ENCODE measurements around the gene VRK3.
A peak's percentile ranks its signal among the peaks of the same experiment; 100 is the strongest.

VRK3 gene

DNA sequence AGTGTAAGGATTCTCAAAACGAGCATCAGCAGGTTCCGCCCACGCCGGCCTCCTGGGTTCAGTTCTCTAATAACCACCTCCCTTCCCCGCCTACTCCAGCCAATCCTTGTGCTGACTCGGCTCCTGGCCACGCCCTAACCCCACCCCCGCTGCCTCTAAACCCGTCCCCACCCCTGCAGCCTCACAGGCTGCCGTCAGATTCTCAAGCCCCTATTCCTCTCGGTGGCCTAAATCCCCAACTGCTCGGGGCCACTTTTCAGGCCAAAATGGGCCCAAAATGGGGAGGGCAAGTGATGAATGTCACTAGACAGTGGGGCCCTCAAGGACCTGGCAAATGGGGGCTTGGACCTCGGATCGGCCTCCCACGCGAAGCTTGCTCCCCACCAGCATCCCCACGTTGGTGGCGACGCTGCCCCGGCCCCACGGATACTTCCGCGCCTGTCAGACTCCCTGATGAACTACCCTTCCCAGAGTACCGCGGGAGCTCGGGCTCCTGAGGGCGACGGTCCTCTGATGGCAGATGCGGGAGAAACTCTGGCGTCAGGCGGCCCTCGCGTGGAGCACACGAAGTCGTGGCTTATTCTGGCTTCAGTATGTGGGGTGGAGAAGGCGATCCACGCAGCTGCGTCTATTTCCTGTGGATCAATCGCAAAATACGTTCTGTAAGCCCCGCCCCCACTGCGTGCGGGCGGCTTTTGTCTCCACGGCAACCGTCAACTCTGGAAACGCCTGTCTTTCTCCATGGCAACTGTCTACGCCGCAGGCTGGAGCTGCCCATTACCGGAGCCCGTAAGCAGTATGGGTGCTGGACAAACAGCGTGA is 25.4 kb upstream of the VRK3 start:
- no peaks in the 10 kb centered on the region for H3K27me3 ChIP-seq (ENCODE audit: insufficient read depth, low read length)
- peak overlapping the region; percentile 26; the same call in 1 of the 2 replicates for H3K4me3 ChIP-seq (ENCODE audit: low read length)
- H3K36me3 ChIP-seq (ENCODE audit: insufficient read depth, low read length) = peaks cover 29% of the 10 kb centered on the region
- H3K4me1 ChIP-seq (ENCODE audit: insufficient read depth, low read length) = no peaks in the 10 kb centered on the region
- peaks cover 80% of the 10 kb centered on the region for H3K9me3 ChIP-seq (ENCODE audit: insufficient read depth, low read depth, low read length)
- no peak overlapping the region for H3K27ac ChIP-seq (ENCODE audit: low read depth, low read length)
- no peak overlapping the region for H3K9ac ChIP-seq (ENCODE audit: low read depth, low read length)
- WGBS = 68% methylated on average over 52 of the region's 52 CpGs

DNA sequence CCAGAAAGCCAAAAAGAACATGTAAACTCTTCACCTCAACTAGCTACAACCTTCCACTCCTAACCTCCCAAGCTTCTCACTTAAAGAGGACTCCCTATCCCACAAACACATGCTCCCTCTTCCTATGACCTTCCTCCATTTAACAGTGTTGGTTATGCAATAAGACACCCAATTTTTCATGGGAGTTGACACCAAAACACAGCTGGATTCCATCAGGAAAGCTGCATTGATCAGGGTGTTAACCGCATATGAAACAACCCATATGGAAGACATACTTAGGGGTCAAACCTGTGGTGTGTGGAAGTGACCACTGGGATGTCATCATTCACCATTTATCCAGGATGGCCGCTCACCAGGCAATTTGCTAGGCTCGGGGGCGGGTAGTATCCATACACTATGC is 22.5 kb upstream of the VRK3 start:
- Histone ChIP-seq H3K9me3 (ENCODE audit: insufficient read depth, low read depth, low read length) (peaks cover 87% of the 10 kb centered on the region), H3K4me1 (ENCODE audit: insufficient read depth, low read length) (no peaks in the 10 kb centered on the region), H3K36me3 (ENCODE audit: insufficient read depth, low read length) (peaks cover 56% of the 10 kb centered on the region), H3K27me3 (ENCODE audit: insufficient read depth, low read length) (no peaks in the 10 kb centered on the region), H3K27ac (ENCODE audit: low read depth, low read length) (no peak overlapping the region), H3K4me3 (ENCODE audit: low read length) (no peak overlapping the region), H3K9ac (ENCODE audit: low read depth, low read length) (no peak overlapping the region)
- WGBS = 100% methylated on average over 4 of the region's 4 CpGs

DNA sequence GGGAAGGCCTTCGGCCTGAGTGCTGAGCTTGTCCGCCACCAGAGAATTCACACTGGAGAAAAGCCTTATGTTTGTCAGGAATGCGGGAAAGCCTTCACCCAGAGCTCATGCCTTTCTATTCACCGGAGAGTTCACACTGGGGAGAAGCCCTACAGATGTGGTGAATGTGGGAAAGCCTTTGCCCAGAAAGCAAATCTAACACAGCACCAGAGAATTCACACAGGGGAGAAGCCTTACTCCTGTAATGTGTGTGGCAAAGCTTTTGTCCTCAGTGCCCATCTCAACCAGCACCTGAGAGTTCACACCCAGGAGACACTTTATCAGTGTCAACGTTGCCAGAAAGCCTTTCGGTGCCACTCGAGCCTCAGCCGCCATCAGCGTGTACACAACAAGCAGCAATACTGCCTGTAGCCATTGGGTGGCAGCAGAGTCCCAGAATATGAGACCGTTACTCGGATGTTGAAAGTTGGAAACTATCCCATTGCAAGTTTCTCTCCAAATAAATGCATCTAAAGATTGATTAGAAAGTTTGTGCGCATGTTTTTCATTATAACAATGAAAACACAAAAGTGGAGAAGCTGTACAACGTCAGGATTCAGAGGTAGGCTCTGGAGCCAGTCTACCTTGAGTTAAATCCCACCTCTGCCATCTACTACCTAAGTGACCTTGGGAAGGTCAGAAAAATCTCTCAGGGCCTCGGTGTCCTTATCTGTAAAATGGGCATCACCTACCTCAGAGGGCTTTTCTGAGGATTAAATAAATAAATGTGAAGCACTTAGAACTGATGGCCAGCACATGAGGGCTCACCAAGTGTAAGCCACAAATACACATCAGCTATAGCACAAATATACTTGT is 21.7 kb upstream of the VRK3 start:
- H3K9me3 ChIP-seq (ENCODE audit: insufficient read depth, low read depth, low read length) = peaks cover 89% of the 10 kb centered on the region
- H3K4me3 ChIP-seq (ENCODE audit: low read length) = no peak overlapping the region
- no peak overlapping the region for H3K9ac ChIP-seq (ENCODE audit: low read depth, low read length)
- H3K27me3 ChIP-seq (ENCODE audit: insufficient read depth, low read length) = no peaks in the 10 kb centered on the region
- H3K27ac ChIP-seq (ENCODE audit: low read depth, low read length) = no peak overlapping the region
- H3K36me3 ChIP-seq (ENCODE audit: insufficient read depth, low read length) = peaks cover 64% of the 10 kb centered on the region
- 93% methylated on average over 13 of the region's 14 CpGs for WGBS
- H3K4me1 ChIP-seq (ENCODE audit: insufficient read depth, low read length) = no peaks in the 10 kb centered on the region

DNA sequence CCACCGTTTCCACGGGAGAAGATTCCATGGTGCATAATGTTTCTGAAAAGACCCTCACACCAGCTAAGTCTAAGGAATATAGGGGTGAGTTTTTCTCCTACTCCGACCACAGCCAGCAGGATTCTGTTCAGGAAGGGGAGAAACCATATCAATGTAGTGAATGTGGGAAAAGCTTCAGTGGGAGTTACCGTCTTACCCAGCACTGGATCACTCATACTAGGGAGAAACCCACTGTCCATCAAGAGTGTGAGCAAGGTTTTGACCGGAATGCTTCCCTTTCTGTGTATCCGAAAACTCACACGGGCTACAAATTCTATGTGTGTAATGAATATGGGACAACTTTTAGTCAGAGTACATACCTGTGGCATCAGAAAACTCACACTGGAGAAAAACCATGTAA is 19.8 kb upstream of the VRK3 start:
- peaks cover 84% of the 10 kb centered on the region for H3K36me3 ChIP-seq (ENCODE audit: insufficient read depth, low read length)
- no peak overlapping the region for H3K9ac ChIP-seq (ENCODE audit: low read depth, low read length)
- H3K4me3 ChIP-seq (ENCODE audit: low read length) = no peak overlapping the region
- H3K9me3 ChIP-seq (ENCODE audit: insufficient read depth, low read depth, low read length) = peaks cover 89% of the 10 kb centered on the region
- 97% methylated on average over 7 of the region's 7 CpGs for whole genome bisulfite sequencing
- H3K4me1 ChIP-seq (ENCODE audit: insufficient read depth, low read length) = no peaks in the 10 kb centered on the region
- H3K27ac ChIP-seq (ENCODE audit: low read depth, low read length) = no peak overlapping the region
- H3K27me3 ChIP-seq (ENCODE audit: insufficient read depth, low read length) = no peaks in the 10 kb centered on the region

DNA sequence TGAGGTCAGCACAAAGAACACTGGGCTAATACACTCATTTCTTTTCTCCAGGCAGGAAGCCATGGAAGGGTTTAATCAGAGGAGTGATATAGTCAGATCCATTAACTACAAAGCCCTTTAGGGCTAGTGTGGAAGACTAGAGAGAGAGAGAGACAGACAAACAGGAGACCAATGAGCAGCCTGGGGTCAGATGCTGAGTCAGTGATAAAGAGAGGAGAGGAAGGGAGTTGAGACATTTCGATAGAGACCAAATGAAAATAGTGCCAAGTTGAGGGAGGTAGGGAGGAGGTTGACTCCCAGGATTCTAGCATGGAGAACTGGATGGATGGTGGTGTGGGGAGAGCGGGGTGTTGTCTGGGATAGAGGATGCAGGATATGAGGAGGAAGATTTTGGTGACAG is 18.8 kb upstream of the VRK3 start:
- Histone ChIP-seq H3K9ac (ENCODE audit: low read depth, low read length) (no peak overlapping the region), H3K27me3 (ENCODE audit: insufficient read depth, low read length) (no peaks in the 10 kb centered on the region), H3K36me3 (ENCODE audit: insufficient read depth, low read length) (peaks cover 93% of the 10 kb centered on the region), H3K4me1 (ENCODE audit: insufficient read depth, low read length) (no peaks in the 10 kb centered on the region), H3K4me3 (ENCODE audit: low read length) (no peak overlapping the region), H3K9me3 (ENCODE audit: insufficient read depth, low read depth, low read length) (peaks cover 81% of the 10 kb centered on the region), H3K27ac (ENCODE audit: low read depth, low read length) (no peak overlapping the region)
- 89% methylated on average over 2 of the region's 2 CpGs for WGBS

DNA sequence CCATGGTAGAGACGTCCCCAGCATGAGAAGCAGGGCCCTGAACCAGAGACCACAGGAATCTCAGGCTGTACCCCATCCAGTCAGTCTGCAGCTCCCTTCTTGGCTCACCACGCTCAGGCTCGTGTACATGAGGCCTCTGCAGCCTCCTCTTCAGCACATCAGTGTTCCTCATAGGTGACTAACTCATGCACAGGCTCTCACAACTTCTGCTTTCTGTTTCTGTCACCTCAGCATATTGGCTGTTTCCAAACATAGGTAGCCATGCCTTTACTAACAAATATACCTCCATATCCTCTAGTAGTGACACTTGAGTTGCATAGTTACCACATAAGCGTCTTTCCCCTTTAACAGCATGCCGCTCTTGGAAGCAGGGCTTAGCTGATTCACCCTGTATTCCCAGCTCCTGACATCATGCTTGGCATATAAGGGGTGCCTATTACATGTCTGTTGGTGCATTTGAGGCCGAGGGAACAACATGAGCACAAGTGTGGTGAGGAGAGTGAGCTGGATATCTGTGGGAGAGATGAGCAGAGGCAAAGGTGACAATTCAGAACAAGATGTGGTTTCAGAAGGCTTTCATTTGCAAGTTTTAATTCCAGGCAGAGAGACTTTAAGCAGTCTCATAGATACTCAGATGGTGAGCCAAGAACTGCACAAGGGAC is 17.3 kb upstream of the VRK3 start:
- H3K9ac ChIP-seq (ENCODE audit: low read depth, low read length) = no peak overlapping the region
- H3K27ac ChIP-seq (ENCODE audit: low read depth, low read length) = no peak overlapping the region
- peaks cover 95% of the 10 kb centered on the region for H3K36me3 ChIP-seq (ENCODE audit: insufficient read depth, low read length)
- no peaks in the 10 kb centered on the region for H3K27me3 ChIP-seq (ENCODE audit: insufficient read depth, low read length)
- H3K9me3 ChIP-seq (ENCODE audit: insufficient read depth, low read depth, low read length) = peaks cover 66% of the 10 kb centered on the region
- no peaks in the 10 kb centered on the region for H3K4me1 ChIP-seq (ENCODE audit: insufficient read depth, low read length)
- no peak overlapping the region for H3K4me3 ChIP-seq (ENCODE audit: low read length)
- WGBS = 92% methylated on average over 6 of the region's 6 CpGs

DNA sequence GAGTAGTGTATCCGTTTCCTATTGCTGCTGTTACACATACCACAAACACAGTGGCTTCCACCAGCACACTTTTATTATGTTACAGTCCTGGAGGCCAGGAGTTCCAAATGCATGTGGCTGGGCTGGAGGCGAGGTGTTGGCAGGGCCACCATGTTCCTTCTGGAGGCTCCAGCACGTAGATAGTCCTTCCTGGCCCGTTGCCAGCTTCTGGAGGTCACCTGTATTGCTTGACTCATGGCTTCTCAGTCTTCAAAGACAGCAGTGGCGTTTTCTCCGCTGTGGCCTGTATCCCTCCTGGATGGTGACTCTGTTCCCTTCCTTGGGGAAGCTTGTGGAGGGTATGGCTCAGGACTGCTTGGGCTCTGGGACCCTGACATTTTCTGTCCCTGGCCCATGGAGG is 15.8 kb upstream of the VRK3 start:
- H3K27ac ChIP-seq (ENCODE audit: low read depth, low read length) = no peak overlapping the region
- H3K4me1 ChIP-seq (ENCODE audit: insufficient read depth, low read length) = no peaks in the 10 kb centered on the region
- 94% methylated on average over 5 of the region's 6 CpGs for WGBS
- H3K36me3 ChIP-seq (ENCODE audit: insufficient read depth, low read length) = peaks cover 91% of the 10 kb centered on the region
- no peaks in the 10 kb centered on the region for H3K27me3 ChIP-seq (ENCODE audit: insufficient read depth, low read length)
- H3K9ac ChIP-seq (ENCODE audit: low read depth, low read length) = no peak overlapping the region
- H3K9me3 ChIP-seq (ENCODE audit: insufficient read depth, low read depth, low read length) = peaks cover 51% of the 10 kb centered on the region
- no peak overlapping the region for H3K4me3 ChIP-seq (ENCODE audit: low read length)

DNA sequence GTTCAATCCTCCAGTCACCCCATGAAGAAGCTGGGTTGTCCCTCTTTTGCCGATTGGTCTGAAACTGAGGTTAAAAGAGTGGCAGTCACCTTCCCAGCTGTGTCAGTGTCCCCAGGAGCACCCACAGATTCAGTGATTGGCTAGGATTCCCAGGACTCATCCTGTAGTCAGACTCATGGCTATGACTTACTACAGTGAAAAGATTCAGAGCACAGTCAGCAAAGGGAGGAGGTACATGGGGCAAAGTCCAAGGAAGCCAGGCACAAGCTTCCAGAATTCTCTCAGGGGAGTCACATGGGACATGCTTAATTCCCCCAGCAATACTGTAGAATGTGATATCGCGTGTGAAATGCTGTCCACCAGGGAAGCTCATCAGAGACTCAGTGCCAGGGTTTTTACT is 14.8 kb upstream of the VRK3 start:
- H3K36me3 ChIP-seq (ENCODE audit: insufficient read depth, low read length) = peaks cover 89% of the 10 kb centered on the region
- 90% methylated on average over 3 of the region's 3 CpGs for WGBS
- no peak overlapping the region for H3K27ac ChIP-seq (ENCODE audit: low read depth, low read length)
- no peak overlapping the region for H3K9ac ChIP-seq (ENCODE audit: low read depth, low read length)
- peaks cover 41% of the 10 kb centered on the region for H3K9me3 ChIP-seq (ENCODE audit: insufficient read depth, low read depth, low read length)
- H3K27me3 ChIP-seq (ENCODE audit: insufficient read depth, low read length) = no peaks in the 10 kb centered on the region
- no peaks in the 10 kb centered on the region for H3K4me1 ChIP-seq (ENCODE audit: insufficient read depth, low read length)
- no peak overlapping the region for H3K4me3 ChIP-seq (ENCODE audit: low read length)

DNA sequence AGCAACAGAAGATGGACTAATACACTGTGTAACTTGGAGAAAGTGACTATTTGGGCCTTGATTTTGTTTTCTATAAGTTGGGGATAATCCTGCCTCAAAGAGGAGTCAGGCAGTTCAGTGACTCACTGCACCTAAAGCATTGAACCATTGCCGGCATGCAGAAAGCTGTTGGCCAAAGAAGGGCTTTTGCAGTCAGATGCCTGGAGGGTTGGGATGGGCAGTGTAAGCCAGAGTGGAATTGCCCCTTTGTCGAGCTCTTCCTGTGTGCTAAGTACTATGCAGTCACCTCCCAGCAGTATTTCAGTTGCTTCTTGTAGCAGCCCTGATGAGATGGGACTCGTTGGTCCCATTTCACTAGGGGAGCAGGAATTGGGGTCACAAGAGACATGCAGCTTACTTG is 11.7 kb upstream of the VRK3 start:
- 93% methylated on average over 3 of the region's 3 CpGs for WGBS
- H3K9ac ChIP-seq (ENCODE audit: low read depth, low read length) = no peak overlapping the region
- peaks cover 91% of the 10 kb centered on the region for H3K36me3 ChIP-seq (ENCODE audit: insufficient read depth, low read length)
- no peaks in the 10 kb centered on the region for H3K27me3 ChIP-seq (ENCODE audit: insufficient read depth, low read length)
- H3K27ac ChIP-seq (ENCODE audit: low read depth, low read length) = no peak overlapping the region
- peaks cover 12% of the 10 kb centered on the region; the same call in 1 of the 2 replicates for H3K9me3 ChIP-seq (ENCODE audit: insufficient read depth, low read depth, low read length)
- H3K4me3 ChIP-seq (ENCODE audit: low read length) = no peak overlapping the region
- no peaks in the 10 kb centered on the region for H3K4me1 ChIP-seq (ENCODE audit: insufficient read depth, low read length)

DNA sequence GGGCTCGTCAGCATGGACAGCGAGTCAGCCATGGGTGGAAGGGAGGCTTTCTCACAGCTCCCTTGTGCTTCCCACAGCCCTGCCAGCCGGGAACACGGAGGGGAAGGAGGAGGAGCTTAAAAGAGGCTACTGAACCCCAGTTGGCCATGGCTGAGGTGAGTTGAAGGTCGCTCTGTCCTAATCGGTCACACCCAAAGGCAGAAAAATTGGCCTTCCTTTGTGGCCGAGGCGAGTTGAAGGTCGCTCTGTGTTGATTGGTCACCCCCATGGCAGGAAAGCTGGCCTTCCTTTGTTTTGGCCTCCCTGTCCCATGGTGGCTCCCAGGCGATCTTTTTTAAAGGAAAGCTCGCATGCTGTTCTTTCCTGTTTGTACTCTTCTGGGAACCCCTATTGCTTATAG is 5.8 kb upstream of the VRK3 start:
- H3K27me3 ChIP-seq (ENCODE audit: insufficient read depth, low read length) = no peaks in the 10 kb centered on the region
- no peaks in the 10 kb centered on the region for H3K9me3 ChIP-seq (ENCODE audit: insufficient read depth, low read depth, low read length)
- WGBS = 87% methylated on average over 11 of the region's 11 CpGs
- no peak overlapping the region for H3K27ac ChIP-seq (ENCODE audit: low read depth, low read length)
- H3K4me1 ChIP-seq (ENCODE audit: insufficient read depth, low read length) = no peaks in the 10 kb centered on the region
- H3K9ac ChIP-seq (ENCODE audit: low read depth, low read length) = no peak overlapping the region
- peaks cover 55% of the 10 kb centered on the region for H3K36me3 ChIP-seq (ENCODE audit: insufficient read depth, low read length)
- no peak overlapping the region for H3K4me3 ChIP-seq (ENCODE audit: low read length)

DNA sequence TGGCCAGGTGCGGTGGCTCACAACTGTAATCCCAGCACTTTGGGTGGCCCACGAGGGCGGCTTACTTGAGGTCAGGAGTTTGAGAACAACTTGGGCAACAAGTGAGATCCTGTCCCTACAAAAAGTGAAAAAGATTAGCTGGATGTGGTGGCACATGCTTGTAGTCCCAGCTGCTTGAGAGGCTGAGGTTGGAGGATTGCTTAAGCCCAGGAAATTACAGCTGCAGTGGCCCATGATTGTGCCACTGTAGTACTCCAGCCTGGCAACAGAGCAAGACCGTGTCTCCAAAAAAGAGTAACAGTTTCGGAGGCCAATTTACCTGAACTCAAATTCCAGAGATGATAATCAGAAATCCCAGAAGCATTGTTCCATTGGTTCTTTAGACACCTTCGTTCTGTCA is 5.1 kb upstream of the VRK3 start:
- no peaks in the 10 kb centered on the region for H3K4me1 ChIP-seq (ENCODE audit: insufficient read depth, low read length)
- H3K9me3 ChIP-seq (ENCODE audit: insufficient read depth, low read depth, low read length) = no peaks in the 10 kb centered on the region
- 95% methylated on average over 6 of the region's 6 CpGs for WGBS
- no peak overlapping the region for H3K9ac ChIP-seq (ENCODE audit: low read depth, low read length)
- peaks cover 50% of the 10 kb centered on the region for H3K36me3 ChIP-seq (ENCODE audit: insufficient read depth, low read length)
- H3K27ac ChIP-seq (ENCODE audit: low read depth, low read length) = no peak overlapping the region
- H3K4me3 ChIP-seq (ENCODE audit: low read length) = no peak overlapping the region
- no peaks in the 10 kb centered on the region for H3K27me3 ChIP-seq (ENCODE audit: insufficient read depth, low read length)

All from HUES64 (cell line).